ENCODE measurements around the gene TLE1.
"Not testable (repeated sequence)": the region's sequence is repeated elsewhere in the genome, so short reads cannot be mapped to it uniquely, and the experiment has no call there.

TLE1 gene

GRCh38 chr9:81596679-81597418 lies 92.5 kb downstream of the TLE1 start:
- H3K27me3 ChIP-seq (ENCODE audit: insufficient read depth, poor library complexity, severe bottlenecking): peaks cover 2% of the 10 kb centered on the region
- H3K27ac ChIP-seq (replicated peaks): no peak overlapping the region
- DNase-seq (ENCODE audit: low read depth in 1 of 2, low spot score in 1 of 2): no peak
- no peak for TF ChIP-seq REST (IDR thresholded peaks at IDR 0.05; ENCODE audit: insufficient replicate concordance, low read depth)
- TF ChIP-seq CTCF (IDR thresholded peaks at IDR 0.05; ENCODE audit: insufficient read depth, low read length): no peak
- TF ChIP-seq SPI1 (IDR thresholded peaks at IDR 0.05; ENCODE audit: borderline replicate concordance, low read depth): no peak
- TF ChIP-seq GABPA (IDR thresholded peaks at IDR 0.05; ENCODE audit: low read depth): no peak
- TF ChIP-seq POLR2AphosphoS5 (IDR thresholded peaks at IDR 0.05; ENCODE audit: low read depth): no peak
- no peak overlapping the region for H3K4me3 ChIP-seq (replicated peaks; ENCODE audit: insufficient read depth, low read length)

GRCh38 chr9:81595887-81596543 lies 93.3 kb downstream of the TLE1 start:
- Histone ChIP-seq H3K27ac (replicated peaks) (no peak overlapping the region), H3K4me3 (replicated peaks; ENCODE audit: insufficient read depth, low read length) (no peak overlapping the region), H3K27me3 (ENCODE audit: insufficient read depth, poor library complexity, severe bottlenecking) (peaks cover 2% of the 10 kb centered on the region)
- DNase-seq (ENCODE audit: low read depth in 1 of 2, low spot score in 1 of 2): no peak
- TF ChIP-seq REST (IDR thresholded peaks at IDR 0.05; ENCODE audit: insufficient replicate concordance, low read depth): no peak
- TF ChIP-seq SPI1 (IDR thresholded peaks at IDR 0.05; ENCODE audit: borderline replicate concordance, low read depth): no peak
- TF ChIP-seq POLR2AphosphoS5 (IDR thresholded peaks at IDR 0.05; ENCODE audit: low read depth): no peak
- TF ChIP-seq GABPA (IDR thresholded peaks at IDR 0.05; ENCODE audit: low read depth): no peak
- TF ChIP-seq CTCF (IDR thresholded peaks at IDR 0.05; ENCODE audit: insufficient read depth, low read length): no peak

- not testable (repeated sequence) for DNase-seq (ENCODE audit: low read depth in 1 of 2, low spot score in 1 of 2); H3K27ac ChIP-seq (replicated peaks); H3K4me3 ChIP-seq (replicated peaks; ENCODE audit: insufficient read depth, low read length); H3K27me3 ChIP-seq (ENCODE audit: insufficient read depth, poor library complexity, severe bottlenecking)
Measured at GRCh38 chr9:81595293-81595692, 94.1 kb downstream of the TLE1 start.

- peaks cover 2% of the 10 kb centered on the region for H3K27me3 ChIP-seq (ENCODE audit: insufficient read depth, poor library complexity, severe bottlenecking)
- no peak for DNase-seq (ENCODE audit: low read depth in 1 of 2, low spot score in 1 of 2)
- H3K4me3 ChIP-seq (replicated peaks; ENCODE audit: insufficient read depth, low read length): no peak overlapping the region
- no peak overlapping the region for H3K27ac ChIP-seq (replicated peaks)
- TF ChIP-seq POLR2AphosphoS5 (IDR thresholded peaks at IDR 0.05; ENCODE audit: low read depth) (no peak), GABPA (IDR thresholded peaks at IDR 0.05; ENCODE audit: low read depth) (no peak), CTCF (IDR thresholded peaks at IDR 0.05; ENCODE audit: insufficient read depth, low read length) (no peak), SPI1 (IDR thresholded peaks at IDR 0.05; ENCODE audit: borderline replicate concordance, low read depth) (no peak), REST (IDR thresholded peaks at IDR 0.05; ENCODE audit: insufficient replicate concordance, low read depth) (no peak)
Measured at GRCh38 chr9:81594415-81594814, 94.9 kb downstream of the TLE1 start.
